ENCODE measurements around the gene ZMYND8. TPM values are rescaled to one million over a fixed set of nuclear protein-coding genes. Genes with fewer than 3 reads are reported as not detected.

ZMYND8 gene
- total and polyA plus RNA-seq, 2 donors (not counting 1 experiment from before 2014, with no cell fraction given) = 12.6 to 13.0 TPM

- no peak overlapping the region for H3K4me3 ChIP-seq (replicated peaks in 1 of 4; ENCODE audit: control extremely low read depth in 1 of 4, insufficient read depth in 1 of 4, low read depth in 3 of 4, low read length in 4 of 4)
- H3K4me1 ChIP-seq (ENCODE audit: control insufficient read depth, extremely low read depth, insufficient read depth, low read length) = peaks cover 46% of the 10 kb centered on the region
- peak; percentile 97 to 99 for DNase-seq (ENCODE audit: low read depth in 2 of 2)
- H4K20me1 ChIP-seq (ENCODE audit: control insufficient read depth, extremely low read depth, insufficient read depth, low read length) = no peaks in the 10 kb centered on the region
- no peaks in the 10 kb centered on the region for H3K9me3 ChIP-seq (ENCODE audit: control insufficient read depth, insufficient read depth, low read depth, low read length)
- peak overlapping the region; percentile 57 for H3K4me2 ChIP-seq (ENCODE audit: extremely low read depth, insufficient read depth, low read length)
- no peak overlapping the region for H2AFZ ChIP-seq (ENCODE audit: low read length)
- H3K9ac ChIP-seq (ENCODE audit: insufficient read depth, low read length) = peak overlapping the region; percentile 57
- H3K27me3 ChIP-seq (ENCODE audit: control insufficient read depth, insufficient read depth, low read length) = no peaks in the 10 kb centered on the region
- peaks cover 52% of the 10 kb centered on the region for H3K79me2 ChIP-seq (ENCODE audit: control insufficient read depth, insufficient read depth, low read length)
- no peaks in the 10 kb centered on the region for H3K36me3 ChIP-seq (ENCODE audit: control insufficient read depth, insufficient read depth, low read length)
- TF ChIP-seq CTCF (conservative IDR thresholded peaks at IDR 0.05 in 1 of 2, IDR thresholded peaks at IDR 0.05 in 1 of 2; ENCODE audit: low read depth in 1 of 2, low read length in 2 of 2) (no peak), EZH2 (IDR thresholded peaks at IDR 0.05; ENCODE audit: low read length, missing control alignments) (no peak)
- peak overlapping the region; percentile 99 for H3K27ac ChIP-seq (ENCODE audit: insufficient read depth, low read length)
Observed at GRCh38 chr20:47317127-47317895, 39.2 kb downstream of the ZMYND8 start.

- H3K27me3 ChIP-seq (ENCODE audit: control insufficient read depth, insufficient read depth, low read length) = no peaks in the 10 kb centered on the region
- H3K4me3 ChIP-seq (replicated peaks in 1 of 4; ENCODE audit: control extremely low read depth in 1 of 4, insufficient read depth in 1 of 4, low read depth in 3 of 4, low read length in 4 of 4) = no peak overlapping the region
- H3K4me2 ChIP-seq (ENCODE audit: extremely low read depth, insufficient read depth, low read length) = peak overlapping the region; percentile 3
- no peaks in the 10 kb centered on the region for H3K9me3 ChIP-seq (ENCODE audit: control insufficient read depth, insufficient read depth, low read depth, low read length)
- H3K4me1 ChIP-seq (ENCODE audit: control insufficient read depth, extremely low read depth, insufficient read depth, low read length) = peaks cover 46% of the 10 kb centered on the region
- no peak for DNase-seq (ENCODE audit: low read depth in 2 of 2)
- no peak for TF ChIP-seq EZH2 (IDR thresholded peaks at IDR 0.05; ENCODE audit: low read length, missing control alignments)
- no peak for TF ChIP-seq CTCF (conservative IDR thresholded peaks at IDR 0.05 in 1 of 2, IDR thresholded peaks at IDR 0.05 in 1 of 2; ENCODE audit: low read depth in 1 of 2, low read length in 2 of 2)
- peaks cover 2% of the 10 kb centered on the region for H3K36me3 ChIP-seq (ENCODE audit: control insufficient read depth, insufficient read depth, low read length)
- no peaks in the 10 kb centered on the region for H4K20me1 ChIP-seq (ENCODE audit: control insufficient read depth, extremely low read depth, insufficient read depth, low read length)
- peak overlapping the region; percentile 11 for H3K9ac ChIP-seq (ENCODE audit: insufficient read depth, low read length)
- no peak overlapping the region for H2AFZ ChIP-seq (ENCODE audit: low read length)
- H3K27ac ChIP-seq (ENCODE audit: insufficient read depth, low read length) = peak overlapping the region; percentile 99
- H3K79me2 ChIP-seq (ENCODE audit: control insufficient read depth, insufficient read depth, low read length) = peaks cover 54% of the 10 kb centered on the region
Observed at GRCh38 chr20:47316776-47317126, 39.7 kb downstream of the ZMYND8 start.

GRCh38 chr20:47315339-47316056, 41.0 kb downstream of the ZMYND8 start:
- H3K79me2 ChIP-seq (ENCODE audit: control insufficient read depth, insufficient read depth, low read length) = peaks cover 54% of the 10 kb centered on the region
- H3K27ac ChIP-seq (ENCODE audit: insufficient read depth, low read length) = peak overlapping the region; percentile 99
- no peak overlapping the region for H2AFZ ChIP-seq (ENCODE audit: low read length)
- H3K27me3 ChIP-seq (ENCODE audit: control insufficient read depth, insufficient read depth, low read length) = no peaks in the 10 kb centered on the region
- H3K9ac ChIP-seq (ENCODE audit: insufficient read depth, low read length) = peak overlapping the region; percentile 43
- peak; percentile 93 to 95 for DNase-seq (ENCODE audit: low read depth in 2 of 2)
- no peak overlapping the region for H3K4me3 ChIP-seq (replicated peaks in 1 of 4; ENCODE audit: control extremely low read depth in 1 of 4, insufficient read depth in 1 of 4, low read depth in 3 of 4, low read length in 4 of 4)
- no peaks in the 10 kb centered on the region for H4K20me1 ChIP-seq (ENCODE audit: control insufficient read depth, extremely low read depth, insufficient read depth, low read length)
- H3K4me2 ChIP-seq (ENCODE audit: extremely low read depth, insufficient read depth, low read length) = peak overlapping the region; percentile 65
- no peaks in the 10 kb centered on the region for H3K9me3 ChIP-seq (ENCODE audit: control insufficient read depth, insufficient read depth, low read depth, low read length)
- peaks cover 46% of the 10 kb centered on the region for H3K4me1 ChIP-seq (ENCODE audit: control insufficient read depth, extremely low read depth, insufficient read depth, low read length)
- H3K36me3 ChIP-seq (ENCODE audit: control insufficient read depth, insufficient read depth, low read length) = peaks cover 2% of the 10 kb centered on the region
- TF ChIP-seq EZH2 (IDR thresholded peaks at IDR 0.05; ENCODE audit: low read length, missing control alignments) (no peak), CTCF (conservative IDR thresholded peaks at IDR 0.05 in 1 of 2, IDR thresholded peaks at IDR 0.05 in 1 of 2; ENCODE audit: low read depth in 1 of 2, low read length in 2 of 2) (no peak)
